Activated naive CD8-positive, alpha-beta T cell treated with anti-CD3 and anti-CD28 coated beads, Interleukin-2, amount 50 U/mL, for 24 hours (primary cell): Measurements from ENCODE around the gene TEAD1.
A peak's percentile ranks its signal among the peaks of the same experiment; 100 is the strongest.

Experiments
- ATAC-seq: fragments of 150-1000 bp; cut with Tn5 transposase; one replicate; pipeline ENCODE4 v1.10.0; 2021
- DNase-seq: peaks from one replicate; pipeline ENCODE4 v3.0.0; 2021
- H3K27ac Mint-ChIP-seq: one replicate; pipeline ENCODE4 v1.8.0; 2021; ENCODE audit warnings: mild to moderate bottlenecking, mixed read lengths
- H3K27me3 Mint-ChIP-seq: one replicate; pipeline ENCODE4 v1.8.0; 2021; ENCODE audit warnings: mixed read lengths
- H3K36me3 Mint-ChIP-seq: one replicate; pipeline ENCODE4 v1.8.0; 2021; ENCODE audit warnings: low read depth, mixed read lengths
- H3K4me1 Mint-ChIP-seq: one replicate; pipeline ENCODE4 v1.8.0; 2021; ENCODE audit warnings: mixed read lengths
- H3K4me3 Mint-ChIP-seq: one replicate; pipeline ENCODE4 v1.8.0; 2021; ENCODE audit warnings: mild to moderate bottlenecking, moderate library complexity, mixed read lengths
- H3K9me3 Mint-ChIP-seq: one replicate; pipeline ENCODE4 v1.8.0; 2021; ENCODE audit warnings: mixed read lengths

The TEAD1 gene

DNA sequence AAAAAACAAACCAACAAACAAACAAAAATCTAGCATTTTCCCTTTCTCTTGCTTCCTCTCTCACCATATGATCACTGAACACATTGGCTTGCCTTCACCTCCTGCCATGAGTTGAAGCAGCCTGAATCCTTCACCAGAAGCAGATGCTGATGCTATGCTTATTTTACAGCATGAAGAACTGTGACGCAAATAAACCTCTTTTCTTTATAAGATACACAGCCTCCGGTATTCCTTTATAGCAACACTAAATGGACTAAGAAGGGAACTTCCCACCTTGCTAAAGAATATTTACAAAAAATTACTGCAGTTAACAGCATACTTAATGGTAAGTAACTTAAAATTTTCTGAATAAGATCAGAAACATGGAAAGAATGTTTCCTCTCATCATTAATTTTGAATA is 27.7 kb upstream of the TEAD1 start:
- Mint-ChIP-seq H3K36me3 (no peaks in the 10 kb centered on the region), H3K9me3 (no peaks in the 10 kb centered on the region), H3K27me3 (peaks cover 8% of the 10 kb centered on the region), H3K4me3 (no peak overlapping the region), H3K27ac (no peak overlapping the region), H3K4me1 (no peaks in the 10 kb centered on the region)
- no peak for ATAC-seq
- DNase-seq: no peak

DNA sequence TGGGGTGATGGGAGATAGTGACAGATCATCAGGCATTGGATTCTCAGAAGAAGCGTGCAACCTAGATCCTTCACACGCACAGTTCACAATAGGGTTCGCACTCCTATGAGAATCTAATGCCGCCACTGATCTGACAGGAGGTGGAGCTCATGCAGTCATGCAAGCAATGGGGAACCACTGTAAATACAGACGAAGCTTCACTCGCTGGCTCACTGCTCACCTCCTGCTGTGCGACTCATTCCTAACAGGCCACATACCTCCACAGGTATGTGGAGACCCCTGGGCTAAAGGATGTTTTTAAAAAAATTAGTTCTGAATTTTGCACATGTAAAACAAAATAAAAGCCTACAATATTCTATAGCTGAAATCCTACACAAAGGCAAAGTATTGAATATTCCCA is 20.5 kb upstream of the TEAD1 start:
- Mint-ChIP-seq H3K4me3 (no peak overlapping the region), H3K4me1 (no peaks in the 10 kb centered on the region), H3K27me3 (peaks cover 3% of the 10 kb centered on the region), H3K36me3 (no peaks in the 10 kb centered on the region), H3K27ac (no peak overlapping the region), H3K9me3 (no peaks in the 10 kb centered on the region)
- no peak for DNase-seq
- no peak for ATAC-seq

DNA sequence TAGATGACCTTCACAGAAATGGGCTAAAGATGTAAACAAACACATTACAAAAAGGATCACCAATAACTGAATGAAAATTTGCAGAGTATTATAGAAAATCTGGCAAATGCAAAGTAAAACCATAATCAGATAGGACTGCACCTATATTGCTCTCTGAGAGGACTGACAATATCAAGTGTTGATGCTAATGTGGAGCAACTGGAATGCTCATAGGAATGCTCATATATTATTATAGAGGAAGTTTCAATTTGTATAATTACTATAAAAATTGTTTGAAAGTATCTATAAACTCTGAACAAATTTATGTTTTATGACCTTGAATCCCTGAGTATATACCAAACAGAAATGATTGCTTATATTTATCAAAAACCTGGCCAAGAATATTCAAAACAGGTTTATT is 18.4 kb upstream of the TEAD1 start:
- Mint-ChIP-seq H3K36me3 (no peaks in the 10 kb centered on the region), H3K27ac (no peak overlapping the region), H3K4me3 (no peak overlapping the region), H3K9me3 (no peaks in the 10 kb centered on the region), H3K27me3 (peaks cover 12% of the 10 kb centered on the region), H3K4me1 (no peaks in the 10 kb centered on the region)
- ATAC-seq (no peak), DNase-seq (no peak)

DNA sequence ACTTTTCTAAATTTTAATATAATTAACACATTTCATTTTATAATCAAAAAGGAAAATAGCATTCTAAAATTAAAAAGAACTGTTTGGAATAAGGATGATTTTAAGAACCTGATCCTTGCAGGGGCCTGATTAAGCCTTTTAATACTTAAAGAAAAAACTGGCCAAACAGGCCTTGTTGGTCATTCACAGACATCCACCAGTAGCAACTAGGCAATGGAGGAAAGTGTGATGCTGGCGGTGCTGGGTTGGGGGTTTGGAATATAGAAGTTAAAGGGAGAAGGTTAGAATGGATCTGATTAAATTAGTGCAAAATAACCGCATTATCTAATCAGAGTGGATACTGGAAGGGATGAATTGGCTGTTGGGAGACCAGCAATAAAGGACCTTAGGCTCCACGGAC is 16.9 kb upstream of the TEAD1 start:
- Mint-ChIP-seq H3K4me1 (no peaks in the 10 kb centered on the region), H3K36me3 (no peaks in the 10 kb centered on the region), H3K27ac (no peak overlapping the region), H3K4me3 (no peak overlapping the region), H3K9me3 (no peaks in the 10 kb centered on the region), H3K27me3 (peaks cover 19% of the 10 kb centered on the region)
- no peak for ATAC-seq
- no peak for DNase-seq

GRCh38 chr11:12657981-12658380 is 16.2 kb upstream of the TEAD1 start:
- no peak for DNase-seq
- Mint-ChIP-seq H3K36me3 (no peaks in the 10 kb centered on the region), H3K27me3 (peaks cover 17% of the 10 kb centered on the region), H3K4me3 (no peak overlapping the region), H3K9me3 (no peaks in the 10 kb centered on the region), H3K27ac (no peak overlapping the region), H3K4me1 (no peaks in the 10 kb centered on the region)
- ATAC-seq: no peak

- Mint-ChIP-seq H3K4me1 (no peaks in the 10 kb centered on the region), H3K27ac (no peak overlapping the region), H3K36me3 (no peaks in the 10 kb centered on the region), H3K4me3 (no peak overlapping the region), H3K9me3 (no peaks in the 10 kb centered on the region), H3K27me3 (peaks cover 33% of the 10 kb centered on the region)
- no peak for ATAC-seq
- DNase-seq: no peak
Observed at GRCh38 chr11:12662101-12662689, 12.0 kb upstream of the TEAD1 start.

DNA sequence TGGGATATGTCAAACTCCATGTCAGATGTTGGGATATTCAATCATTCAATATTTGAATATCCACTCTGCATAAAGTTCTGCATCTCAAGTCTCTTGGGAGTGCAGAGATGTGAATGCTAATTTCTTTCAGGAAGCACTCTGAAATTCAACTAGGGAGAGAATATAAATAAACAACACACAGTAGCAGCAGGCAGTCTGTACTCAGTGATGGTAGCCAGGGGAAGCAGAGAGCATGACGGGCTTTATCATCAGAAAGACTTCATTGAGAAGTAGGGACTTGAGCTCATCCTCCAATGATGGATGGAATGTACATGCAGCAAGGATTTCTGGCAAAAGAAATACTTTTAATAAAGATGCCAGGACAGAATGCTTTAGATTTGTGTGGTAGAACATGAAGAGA is 9.8 kb upstream of the TEAD1 start:
- no peak overlapping the region for H3K4me3 Mint-ChIP-seq
- H3K27ac Mint-ChIP-seq: no peak overlapping the region
- no peaks in the 10 kb centered on the region for H3K4me1 Mint-ChIP-seq
- ATAC-seq (no peak), DNase-seq (no peak)
- no peaks in the 10 kb centered on the region for H3K9me3 Mint-ChIP-seq
- H3K36me3 Mint-ChIP-seq: no peaks in the 10 kb centered on the region
- H3K27me3 Mint-ChIP-seq: peaks cover 49% of the 10 kb centered on the region

DNA sequence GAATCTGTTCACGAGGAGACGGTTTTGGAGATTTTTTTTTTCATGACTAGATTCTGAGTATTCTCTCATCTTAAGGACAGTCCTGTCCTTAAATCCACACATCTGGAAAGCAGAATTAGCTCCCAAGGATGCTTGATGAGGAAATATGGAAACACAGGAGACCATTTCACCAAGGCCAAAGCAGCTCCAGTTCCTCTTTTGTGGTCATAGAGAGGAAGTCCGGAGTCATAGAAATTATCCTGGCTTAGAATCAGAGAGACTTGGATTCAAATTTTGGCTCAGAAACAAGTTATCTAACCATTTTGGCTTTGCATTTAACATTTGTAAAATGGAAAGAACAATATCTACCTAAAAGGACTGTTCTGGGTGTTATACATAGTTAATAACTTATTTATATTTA is 7.3 kb upstream of the TEAD1 start:
- no peaks in the 10 kb centered on the region for H3K4me1 Mint-ChIP-seq
- no peaks in the 10 kb centered on the region for H3K36me3 Mint-ChIP-seq
- no peak overlapping the region for H3K27ac Mint-ChIP-seq
- no peak for DNase-seq
- no peak overlapping the region for H3K4me3 Mint-ChIP-seq
- no peak for ATAC-seq
- no peaks in the 10 kb centered on the region for H3K9me3 Mint-ChIP-seq
- H3K27me3 Mint-ChIP-seq: peaks cover 53% of the 10 kb centered on the region

- Mint-ChIP-seq H3K9me3 (no peaks in the 10 kb centered on the region), H3K4me3 (no peak overlapping the region), H3K27me3 (peaks cover 56% of the 10 kb centered on the region), H3K4me1 (no peaks in the 10 kb centered on the region), H3K36me3 (no peaks in the 10 kb centered on the region), H3K27ac (no peak overlapping the region)
- no peak for ATAC-seq
- DNase-seq: no peak
Observed at GRCh38 chr11:12667646-12668045, 6.6 kb upstream of the TEAD1 start.

DNA sequence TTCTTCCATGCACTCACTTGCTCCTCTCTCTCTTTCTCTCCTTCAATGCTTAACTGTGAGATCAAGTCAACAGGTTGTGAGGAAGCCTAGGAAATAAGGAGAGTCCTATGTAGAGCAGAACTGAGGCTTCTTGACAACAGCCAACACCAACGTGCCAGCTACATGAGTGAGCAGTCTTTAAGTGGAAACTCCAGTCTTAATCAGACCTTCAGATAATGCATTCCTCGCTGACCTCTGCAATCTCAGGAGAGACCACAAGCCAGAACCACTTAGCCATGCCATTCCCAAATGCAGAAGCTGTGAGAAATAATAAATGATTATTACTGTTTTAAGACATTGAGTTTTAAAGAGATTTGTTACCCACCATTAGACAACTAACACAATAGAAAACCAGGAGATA is 6.1 kb upstream of the TEAD1 start:
- Mint-ChIP-seq H3K27ac (no peak overlapping the region), H3K36me3 (no peaks in the 10 kb centered on the region), H3K4me3 (no peak overlapping the region), H3K27me3 (peaks cover 59% of the 10 kb centered on the region), H3K4me1 (peaks cover under 1% of the 10 kb centered on the region), H3K9me3 (no peaks in the 10 kb centered on the region)
- DNase-seq (no peak), ATAC-seq (no peak)

DNA sequence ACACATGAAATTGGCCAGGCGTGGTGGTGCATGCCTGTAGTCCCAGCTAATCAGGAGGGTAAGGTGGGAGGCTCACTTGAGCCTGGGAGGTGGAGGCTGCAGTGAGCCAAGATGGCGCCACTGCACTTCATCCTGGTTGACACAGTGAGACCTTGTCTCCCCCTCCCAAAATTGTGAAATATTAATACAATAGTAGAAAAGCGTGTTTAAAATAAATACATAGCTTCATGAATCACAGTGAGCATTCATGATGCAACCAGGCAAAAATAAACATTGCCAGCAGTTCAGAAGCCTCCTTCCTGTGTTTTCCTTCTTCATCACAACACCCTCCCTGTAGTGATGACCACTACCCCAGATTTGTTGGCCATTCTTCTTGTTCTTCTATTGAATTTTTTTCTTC is 4.3 kb upstream of the TEAD1 start:
- Mint-ChIP-seq H3K4me3 (no peak overlapping the region), H3K27ac (no peak overlapping the region), H3K36me3 (no peaks in the 10 kb centered on the region), H3K27me3 (peaks cover 59% of the 10 kb centered on the region), H3K9me3 (no peaks in the 10 kb centered on the region), H3K4me1 (peaks cover 7% of the 10 kb centered on the region)
- ATAC-seq (no peak), DNase-seq (no peak)

DNA sequence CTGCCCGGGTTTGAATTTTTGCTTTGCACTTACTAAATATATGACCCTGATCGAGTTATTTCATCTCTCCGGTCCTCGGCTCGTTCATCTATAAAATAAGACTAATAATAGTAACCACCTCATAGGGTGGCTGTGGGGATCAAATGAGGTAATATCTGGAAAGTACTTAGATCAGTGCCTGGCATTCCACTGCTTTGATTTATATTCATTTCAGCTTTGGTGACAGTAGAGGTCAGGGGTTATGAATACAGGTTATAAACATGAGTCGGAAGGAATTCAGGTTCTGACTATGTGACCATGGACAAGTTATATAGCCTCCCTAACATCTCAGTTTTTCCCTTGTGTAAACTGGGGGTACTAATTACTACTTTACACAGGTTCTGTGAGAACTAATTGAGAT is 2.9 kb upstream of the TEAD1 start:
- DNase-seq (no peak), ATAC-seq (no peak)
- H3K4me1 Mint-ChIP-seq: peaks cover 9% of the 10 kb centered on the region
- H3K9me3 Mint-ChIP-seq: no peaks in the 10 kb centered on the region
- H3K36me3 Mint-ChIP-seq: no peaks in the 10 kb centered on the region
- no peak overlapping the region for H3K27ac Mint-ChIP-seq
- H3K27me3 Mint-ChIP-seq: peaks cover 63% of the 10 kb centered on the region
- no peak overlapping the region for H3K4me3 Mint-ChIP-seq

- H3K9me3 Mint-ChIP-seq: no peaks in the 10 kb centered on the region
- peak overlapping the region; percentile 72 for H3K4me3 Mint-ChIP-seq
- peaks cover 67% of the 10 kb centered on the region for H3K27me3 Mint-ChIP-seq
- H3K27ac Mint-ChIP-seq: peak overlapping the region; percentile 32
- no peaks in the 10 kb centered on the region for H3K36me3 Mint-ChIP-seq
- ATAC-seq: no peak
- peaks cover 9% of the 10 kb centered on the region for H3K4me1 Mint-ChIP-seq
- DNase-seq: no peak
Observed at GRCh38 chr11:12673601-12673923, 659 bp upstream of the TEAD1 start.

DNA sequence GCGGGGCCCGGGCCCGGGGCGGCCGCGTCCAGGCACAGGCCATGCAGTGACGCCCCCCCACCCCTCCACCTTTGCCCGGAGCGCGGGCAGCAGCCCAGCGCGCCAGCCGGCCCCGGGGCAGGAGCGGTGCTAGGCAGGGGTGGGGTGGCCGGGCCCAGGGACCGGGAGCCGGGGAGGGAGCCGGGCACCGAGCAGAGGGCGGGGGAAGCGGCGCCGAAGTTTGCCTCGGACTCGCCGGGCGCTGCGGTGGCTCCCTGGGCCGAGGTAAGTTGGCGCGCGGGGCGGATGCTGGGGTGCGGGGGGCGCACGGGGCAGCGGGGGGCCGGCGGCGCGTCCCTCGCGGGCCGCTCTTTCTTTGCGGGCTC is 332 bp downstream of the TEAD1 start:
- Mint-ChIP-seq H3K4me1 (peaks cover 9% of the 10 kb centered on the region), H3K27me3 (peaks cover 67% of the 10 kb centered on the region), H3K9me3 (no peaks in the 10 kb centered on the region), H3K27ac (no peak overlapping the region), H3K36me3 (no peaks in the 10 kb centered on the region), H3K4me3 (no peak overlapping the region)
- ATAC-seq: peak; percentile 44
- DNase-seq: peak; percentile 12

- DNase-seq: no peak
- peaks cover 68% of the 10 kb centered on the region for H3K27me3 Mint-ChIP-seq
- no peaks in the 10 kb centered on the region for H3K9me3 Mint-ChIP-seq
- peaks cover 9% of the 10 kb centered on the region for H3K4me1 Mint-ChIP-seq
- H3K4me3 Mint-ChIP-seq: peak overlapping the region; percentile 64
- H3K36me3 Mint-ChIP-seq: no peaks in the 10 kb centered on the region
- no peak for ATAC-seq
- no peak overlapping the region for H3K27ac Mint-ChIP-seq
Observed at GRCh38 chr11:12674936-12675696, 895 bp downstream of the TEAD1 start.
